CD4-positive, alpha-beta T cell (primary cell): Measurements from ENCODE around the gene ASPHD1. TPM values are rescaled to one million over a fixed set of nuclear protein-coding genes. Genes with fewer than 3 reads are reported as not detected.

Experiments used
- ATAC-seq: fragments of 200-7000 bp; cut with Tn5 transposase; one replicate; pipeline ENCODE4 v1.10.0; 2022; ENCODE audit warnings: mild to moderate bottlenecking; ENCODE audit not compliant: poor library complexity
- CTCF ChIA-PET: fragments of 350-600 bp; sonication (Branson Sonifier 250); formaldehyde crosslinking; loops from one replicate; lab custom pipeline; 2021; ENCODE audit warnings: antibody characterized with exemption, inconsistent platforms; lab: Charles Lee
- POLR2A ChIA-PET: fragments of 350-600 bp; sonication (Branson Sonifier 250); formaldehyde crosslinking; loops from one replicate; lab custom pipeline; 2021; ENCODE audit warnings: antibody characterized with exemption, inconsistent platforms; lab: Charles Lee
- DNase-seq, 14 experiments: peaks; one replicate each; pipeline ENCODE4 v3.0.0-alpha.2; 2013 to 2020; ENCODE audit warnings: mixed read lengths in 2 of 14
- H3K27ac ChIP-seq, 2 donors: one replicate each; pipeline versions ENCODE4 v1.5.1 to v1.7.0; 2013; ENCODE audit warnings: low read length in 2 of 2, low read depth in 1 of 2, mild to moderate bottlenecking in 1 of 2
- H3K27me3 ChIP-seq, 2 experiments: 1 replicate in 1 of 2; 2 replicates in 1 of 2; pipeline versions ENCODE4 v1.6.1 to v1.7.0; 2013; ENCODE audit warnings: low read length in 2 of 2, control low read depth in 1 of 2, mild to moderate bottlenecking in 1 of 2, moderate library complexity in 1 of 2; ENCODE audit not compliant: insufficient read depth in 2 of 2, control insufficient read depth in 1 of 2
- H3K36me3 ChIP-seq: one replicate; pipeline ENCODE4 v1.6.1; 2013; ENCODE audit warnings: low read length, control low read depth; ENCODE audit not compliant: insufficient read depth
- H3K4me1 ChIP-seq: one replicate; pipeline ENCODE4 v1.6.1; 2013; ENCODE audit warnings: low read length, control low read depth; ENCODE audit not compliant: insufficient read depth
- H3K4me3 ChIP-seq: one replicate; pipeline ENCODE4 v1.5.1; 2013; ENCODE audit warnings: mild to moderate bottlenecking, low read length, moderate library complexity
- H3K9me3 ChIP-seq, 2 experiments: 1 replicate in 1 of 2; 2 replicates in 1 of 2; pipeline versions ENCODE4 v1.6.1 to v1.7.0; 2013; ENCODE audit warnings: low read length in 2 of 2, mild to moderate bottlenecking in 2 of 2, control low read depth in 1 of 2, moderate library complexity in 1 of 2; ENCODE audit not compliant: control insufficient read depth in 1 of 2, insufficient read depth in 1 of 2
- H3K27ac Mint-ChIP-seq: one replicate; pipeline ENCODE4 v1.8.0; 2020; ENCODE audit warnings: mixed read lengths
- H3K27me3 Mint-ChIP-seq: one replicate; pipeline ENCODE4 v1.8.0; 2021; ENCODE audit warnings: mixed read lengths
- H3K36me3 Mint-ChIP-seq: one replicate; pipeline ENCODE4 v1.8.0; 2021; ENCODE audit warnings: low read depth, mixed read lengths
- H3K4me1 Mint-ChIP-seq: one replicate; pipeline ENCODE4 v1.8.0; 2021; ENCODE audit warnings: low read depth, mixed read lengths
- H3K4me3 Mint-ChIP-seq: one replicate; pipeline ENCODE4 v1.8.0; 2020; ENCODE audit warnings: mild to moderate bottlenecking, mixed read lengths
- H3K9me3 Mint-ChIP-seq: one replicate; pipeline ENCODE4 v1.8.0; 2020; ENCODE audit warnings: mixed read lengths
- CTCF ChIP-seq: fragments of 200-600 bp; IDR thresholded peaks from one replicate; pipeline ENCODE4 v1.8.0; 2022; ENCODE audit warnings: antibody characterized with exemption, mild to moderate bottlenecking
- intact Hi-C, 2 experiments: fragments of 100-400 bp; cut with DNase I in 1 of 2; cut with micrococcal nuclease in 1 of 2; formaldehyde crosslinking; loops; one replicate each; pipeline versions ENCODE4 v1.15.1 to v1.9.0; 2023 to 2025; cut with DNase I, micrococcal nuclease
- total RNA-seq, 174 experiments: library from RNA in 2 of 174; stranded (reverse) in 2 of 174; gene quantifications; one replicate each; pipeline ENCODE4 v1.2.3 and lab custom pipeline; 2021 to 2026

Gene ASPHD1
- total RNA-seq, 2 experiments from 2014 or later = not detected

- intact Hi-C loops = no loop called here
- no peaks in the 10 kb centered on the region for H3K4me1 Mint-ChIP-seq
- TF ChIP-seq CTCF = no peak
- DNase-seq = no peak
- no peak for ATAC-seq
- Histone ChIP-seq H3K4me1 (peaks cover 9% of the 10 kb centered on the region), H3K36me3 (no peaks in the 10 kb centered on the region), H3K9me3 (peaks cover 0 to 18% of the 10 kb centered on the region in 2 experiments), H3K4me3 (no peak overlapping the region), H3K27ac (no peak overlapping the region), H3K27me3 (peaks cover 25 to 26% of the 10 kb centered on the region in 2 experiments)
- no peak overlapping the region for H3K27ac Mint-ChIP-seq
- no peaks in the 10 kb centered on the region for H3K9me3 Mint-ChIP-seq
- H3K27me3 Mint-ChIP-seq = peaks cover 32% of the 10 kb centered on the region
- CTCF ChIA-PET = no interaction called here
- H3K36me3 Mint-ChIP-seq = no peaks in the 10 kb centered on the region
- no peak overlapping the region for H3K4me3 Mint-ChIP-seq
- POLR2A ChIA-PET = no interaction called here
Measured at GRCh38 chr16:29894352-29894751, 5.9 kb upstream of the ASPHD1 start.

GRCh38 chr16:29896841-29897240 is 3.4 kb upstream of the ASPHD1 start:
- Mint-ChIP-seq H3K36me3 (no peaks in the 10 kb centered on the region), H3K9me3 (no peaks in the 10 kb centered on the region), H3K27ac (no peak overlapping the region), H3K4me3 (no peak overlapping the region), H3K4me1 (no peaks in the 10 kb centered on the region), H3K27me3 (peaks cover 32% of the 10 kb centered on the region)
- H3K27me3 ChIP-seq = peaks cover 28 to 29% of the 10 kb centered on the region in 2 experiments
- H3K4me3 ChIP-seq = no peak overlapping the region
- peaks cover 0 to 23% of the 10 kb centered on the region in 2 experiments for H3K9me3 ChIP-seq
- H3K4me1 ChIP-seq = peaks cover 22% of the 10 kb centered on the region
- no peak overlapping the region for H3K27ac ChIP-seq
- no peaks in the 10 kb centered on the region for H3K36me3 ChIP-seq
- TF ChIP-seq CTCF = no peak
- ChIA-PET CTCF (no interaction called here), POLR2A (no interaction called here)
- DNase-seq = no peak
- intact Hi-C loops = no loop called here
- ATAC-seq = no peak

- Histone ChIP-seq H3K4me1 (peaks cover 22% of the 10 kb centered on the region), H3K36me3 (no peaks in the 10 kb centered on the region), H3K4me3 (no peak overlapping the region), H3K27me3 (peaks cover 28 to 29% of the 10 kb centered on the region in 2 experiments), H3K27ac (no peak overlapping the region), H3K9me3 (peaks cover 0 to 23% of the 10 kb centered on the region in 2 experiments)
- no peaks in the 10 kb centered on the region for H3K36me3 Mint-ChIP-seq
- TF ChIP-seq CTCF = no peak
- no peak for ATAC-seq
- H3K4me1 Mint-ChIP-seq = no peaks in the 10 kb centered on the region
- DNase-seq = no peak
- CTCF ChIA-PET = no interaction called here
- POLR2A ChIA-PET = no interaction called here
- H3K27me3 Mint-ChIP-seq = peaks cover 32% of the 10 kb centered on the region
- intact Hi-C loops = no loop called here
- no peak overlapping the region for H3K27ac Mint-ChIP-seq
- no peak overlapping the region for H3K4me3 Mint-ChIP-seq
- no peaks in the 10 kb centered on the region for H3K9me3 Mint-ChIP-seq
Measured at GRCh38 chr16:29897333-29897732, 3.0 kb upstream of the ASPHD1 start.
